ENCODE results near the gene ABCA10. TPM values are rescaled to one million over a fixed set of nuclear protein-coding genes. Genes with fewer than 3 reads are reported as not detected.

The ABCA10 gene
- total RNA-seq, 1 experiment from 2014 or later, result 0.06 TPM

DNA sequence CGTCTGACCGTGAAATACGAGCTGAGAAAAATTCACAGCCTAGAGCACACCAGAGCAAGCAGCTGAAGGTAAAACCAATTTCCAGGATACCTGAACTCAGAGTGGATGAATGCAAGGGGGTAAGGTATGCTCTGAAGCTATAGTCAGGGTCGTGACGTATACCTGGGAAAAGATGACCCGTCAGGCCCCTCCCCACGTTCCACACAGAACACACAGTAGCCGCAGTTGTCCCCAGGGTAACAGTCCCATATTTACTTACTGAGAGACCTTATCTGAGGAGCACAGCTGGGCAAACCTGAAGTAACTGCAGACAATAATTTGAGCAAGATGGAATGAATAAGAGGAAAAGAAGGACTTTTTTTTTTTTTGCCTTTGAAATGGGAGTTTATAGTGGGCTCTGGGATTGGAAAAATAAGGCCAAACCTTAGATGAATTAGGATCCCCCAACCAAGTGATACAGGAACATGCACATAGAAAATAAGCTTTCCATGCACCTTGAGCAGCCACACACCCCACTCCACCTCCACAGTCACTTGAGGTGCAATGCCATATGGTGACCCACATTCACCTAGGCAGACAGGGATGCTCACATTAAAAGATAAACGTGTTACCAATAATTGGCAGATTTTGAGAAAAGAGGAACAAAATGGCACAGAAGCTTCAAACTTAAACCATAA is 124.9 kb downstream of the ABCA10 start:
- DNase-seq (ENCODE audit: low read depth), result no peak

DNA sequence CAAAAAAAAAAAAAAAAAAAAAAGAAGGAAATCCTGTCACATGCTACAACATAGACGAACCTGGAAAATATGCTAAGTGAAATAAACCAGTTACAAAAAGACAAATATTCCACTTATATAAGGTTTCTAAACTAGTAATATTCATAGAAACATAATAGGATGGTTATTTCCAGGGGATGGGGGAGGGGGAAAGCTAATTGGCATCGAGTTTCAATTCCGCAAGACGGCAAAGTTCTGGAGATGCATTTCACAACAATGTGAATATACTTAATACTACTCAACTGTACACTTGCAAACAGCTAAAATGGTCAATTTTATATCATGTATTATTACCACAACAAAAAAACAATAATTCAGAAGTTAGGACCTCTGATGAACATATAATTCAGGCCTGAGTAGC is 130.0 kb downstream of the ABCA10 start:
- no peak for DNase-seq (ENCODE audit: low read depth)

Other genes starting within 250 kb of the ABCA10 start
- 0.09 TPM in 1 of 2 replicates, not detected in the other for gene ABCA9, start 167.9 kb downstream of the ABCA10 start, total RNA-seq (2014; rRNA removed; shearing (Covaris generic))
- 0.03 TPM in 1 of 2 replicates, not detected in the other for gene ABCA6, start 86.9 kb downstream of the ABCA10 start, total RNA-seq (2014; rRNA removed; shearing (Covaris generic))
- gene ABCA5, start 98.3 kb upstream of the ABCA10 start, total RNA-seq (2014; rRNA removed; shearing (Covaris generic)), result 4.0 and 9.7 TPM in 2 replicates
- gene MAP2K6, start 185.9 kb upstream of the ABCA10 start, total RNA-seq (2014; rRNA removed; shearing (Covaris generic)), result 0.40 and 5.9 TPM in 2 replicates

Measured in Daoy (cell line).